Caco-2 (cell line): ENCODE data around the gene NECAB2. TPM values are rescaled to one million over a fixed set of nuclear protein-coding genes. Genes with fewer than 3 reads are reported as not detected.

Experiments
- Bru-seq: library from RNA; stranded (reverse); fragments of 400-500 nt; gene quantifications from one replicate; lab custom pipeline; 2021; lab: Mats Ljungman, UMichigan
- BruChase-seq, 2 experiments: library from RNA; stranded (reverse); fragments of 400-500 nt; gene quantifications; one replicate each; lab custom pipeline; 2021; lab: Mats Ljungman, UMichigan
- BruUV-seq: library from RNA; stranded (reverse); fragments of 400-500 nt; replicated peaks from 2 replicates; lab custom pipeline; 2021; lab: Mats Ljungman, UMichigan
- CTCF ChIA-PET: fragments of 300-600 bp; sonication (Branson Sonifier 250); formaldehyde crosslinking; loops from one replicate; lab custom pipeline; 2022; ENCODE audit warnings: antibody characterized with exemption; lab: Charles Lee
- POLR2A ChIA-PET: fragments of 300-600 bp; sonication (Branson Sonifier 250); formaldehyde crosslinking; loops from one replicate; lab custom pipeline; 2022; ENCODE audit warnings: antibody characterized with exemption; lab: Charles Lee
- DNase-seq, 2 experiments: peaks; one replicate each; pipeline versions ENCODE4 v3.0.0 to v3.0.0-alpha.2; 2020 to 2022
- H3K27me3 ChIP-seq: replicated peaks from 2 replicates; pipeline ENCODE4 v1.6.0; 2011; ENCODE audit warnings: low read length; ENCODE audit not compliant: control insufficient read depth, insufficient read depth
- H3K36me3 ChIP-seq: 2 replicates; pipeline ENCODE4 v1.5.1; 2011; ENCODE audit warnings: low read length; ENCODE audit not compliant: control insufficient read depth, insufficient read depth
- H3K4me1 ChIP-seq: fragments of 250-450 bp; sonication (Bioruptor Pico); 2 replicates; pipeline ENCODE4 v1.5.1; 2020; ENCODE audit warnings: mild to moderate bottlenecking
- H3K4me3 ChIP-seq: 2 replicates; pipeline ENCODE4 v1.5.1; 2011; ENCODE audit warnings: low read depth, mild to moderate bottlenecking, control low read depth, low read length
- H3K9me3 ChIP-seq: fragments of 250-450 bp; sonication (Bioruptor Pico); 2 replicates; pipeline ENCODE4 v1.5.1; 2020; ENCODE audit warnings: mild to moderate bottlenecking, moderate library complexity
- H3K27ac Mint-ChIP-seq: one replicate; pipeline ENCODE4 v1.8.0; 2022; ENCODE audit warnings: mixed read lengths; ENCODE audit not compliant: unreplicated experiment
- H3K27me3 Mint-ChIP-seq: one replicate; pipeline ENCODE4 v1.8.0; 2022; ENCODE audit warnings: mixed read lengths; ENCODE audit not compliant: insufficient read depth, unreplicated experiment
- H3K36me3 Mint-ChIP-seq: one replicate; pipeline ENCODE4 v1.8.0; 2022; ENCODE audit warnings: mild to moderate bottlenecking, mixed read lengths; ENCODE audit not compliant: insufficient read depth, unreplicated experiment
- H3K4me1 Mint-ChIP-seq: one replicate; pipeline ENCODE4 v1.8.0; 2022; ENCODE audit warnings: low read depth, mixed read lengths; ENCODE audit not compliant: unreplicated experiment
- H3K4me3 Mint-ChIP-seq: one replicate; pipeline ENCODE4 v1.8.0; 2022; ENCODE audit warnings: mild to moderate bottlenecking, moderate library complexity, mixed read lengths; ENCODE audit not compliant: unreplicated experiment
- H3K9me3 Mint-ChIP-seq: one replicate; pipeline ENCODE4 v1.8.0; 2022; ENCODE audit warnings: mixed read lengths; ENCODE audit not compliant: unreplicated experiment
- CTCF ChIP-seq, 2 experiments: fragments of 200-600 bp in 1 of 2; IDR thresholded peaks; 1 replicate in 1 of 2; 2 replicates in 1 of 2; pipeline versions ENCODE4 v1.5.1 to v1.8.0; 2011 to 2022; ENCODE audit warnings: antibody characterized with exemption in 1 of 2, control low read depth in 1 of 2, inconsistent platforms in 1 of 2, low read depth in 1 of 2, low read length in 1 of 2, mild to moderate bottlenecking in 1 of 2, moderate library complexity in 1 of 2; ENCODE audit not compliant: insufficient read depth in 1 of 2, severe bottlenecking in 1 of 2, unreplicated experiment in 1 of 2
- intact Hi-C: fragments of 100-400 bp; cut with micrococcal nuclease; formaldehyde crosslinking; loops from one replicate; pipeline ENCODE4 v1.10.0; 2022; ENCODE audit not compliant: unreplicated experiment
- long read RNA-seq: library from polyadenylated mRNA; stranded (forward); transcript quantifications from one replicate; pipeline ENCODE4 v2.0.0, GENCODE V29; 2022
- total RNA-seq: library from RNA; stranded (reverse); gene quantifications from 2 replicates; pipeline ENCODE4 v1.2.3, GENCODE V29; 2022

NECAB2 gene
- 0.68 and 0.79 TPM in 2 replicates for total RNA-seq
- percentile 26 among the genes with signal in this experiment for Bru-seq, nascent RNA
- percentile 26 among the genes with signal in this experiment for BruChase-seq, experiment 1, labeled RNA remaining after a 2-hour chase
- BruChase-seq, experiment 2, labeled RNA remaining after a 6-hour chase: percentile 21 among the genes with signal in this experiment
- long read RNA-seq, partial matches to known transcripts: 0 of 1 reads
- long read RNA-seq, other reads (novel, unspliced or antisense): 1 of 1 reads

DNA sequence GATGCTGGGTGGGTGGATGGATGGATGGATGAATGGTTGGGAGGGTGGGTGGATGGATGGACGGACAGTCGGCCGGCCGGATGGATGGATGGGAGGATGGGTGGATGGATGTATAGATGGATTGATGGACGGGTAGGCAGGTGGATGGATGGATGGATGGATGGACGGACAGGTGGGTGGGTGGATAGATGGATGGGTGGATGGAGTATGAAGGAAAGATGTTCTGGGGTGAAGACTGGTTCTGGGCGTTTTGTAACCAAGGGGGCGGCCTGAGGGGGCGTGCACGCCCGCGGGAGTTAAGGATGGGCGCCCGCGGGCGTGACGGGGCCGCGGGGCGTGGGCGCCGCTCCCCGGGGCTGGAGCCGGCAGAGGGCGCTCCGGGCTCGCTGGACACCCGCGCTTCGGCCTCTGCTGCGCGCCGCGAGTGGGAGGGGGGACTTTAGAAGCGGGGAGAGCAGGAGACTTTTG lies at the start of gene NECAB2:
TSS of gene NECAB2 (plus strand) at position 407 of the 468 bp plus-strand sequence. CDS start 405 bp downstream, outside the sequence.
- DNase-seq: peak in 1 of 2 experiments; percentile 81
- peak; percentile 71 to 76 for TF ChIP-seq CTCF (IDR thresholded peaks at IDR 0.05; ENCODE audit: insufficient read depth in 1 of 2, low read depth in 1 of 2, low read length in 1 of 2, severe bottlenecking in 1 of 2, unreplicated experiment in 1 of 2)
- Histone ChIP-seq H3K9me3 (no peaks in the 10 kb centered on the region), H3K4me3 (peak within 1 kb of the TSS; percentile 41), H3K27me3 (no peaks in the 10 kb centered on the region), H3K4me1 (no peaks in the 10 kb centered on the region), H3K36me3 (no peaks in the 10 kb centered on the region)
- CTCF ChIA-PET: no interaction called here
- no peaks in the 10 kb centered on the region for H3K4me1 Mint-ChIP-seq
- no TSS peak for BruUV-seq
- no peaks in the 10 kb centered on the region for H3K36me3 Mint-ChIP-seq
- peak within 1 kb of the TSS; percentile 83 for H3K4me3 Mint-ChIP-seq
- intact Hi-C loops: loop anchor here (1.0 kb wide), 3 partner anchors 76 to 97 kb away; no protein-coding TSS in a partner anchor
- no peaks in the 10 kb centered on the region for H3K9me3 Mint-ChIP-seq
- H3K27ac Mint-ChIP-seq: peak within 1 kb of the TSS; percentile 30
- POLR2A ChIA-PET: no interaction called here
- H3K27me3 Mint-ChIP-seq: peaks cover 4% of the 10 kb centered on the region

- Mint-ChIP-seq H3K4me3 (no peak overlapping the region), H3K27ac (no peak overlapping the region), H3K27me3 (no peaks in the 10 kb centered on the region), H3K9me3 (peaks cover 21% of the 10 kb centered on the region), H3K36me3 (peaks cover 19% of the 10 kb centered on the region), H3K4me1 (no peaks in the 10 kb centered on the region)
- no peaks in the 10 kb centered on the region for H3K4me1 ChIP-seq
- no peaks in the 10 kb centered on the region for H3K27me3 ChIP-seq
- CTCF ChIA-PET: no interaction called here
- no TSS peak for BruUV-seq
- H3K9me3 ChIP-seq: peaks cover under 1% of the 10 kb centered on the region; the same call in 1 of the 2 replicates
- no peak overlapping the region for H3K4me3 ChIP-seq
- DNase-seq: no peak
- intact Hi-C loops: no loop called here
- no peak for TF ChIP-seq CTCF (IDR thresholded peaks at IDR 0.05; ENCODE audit: insufficient read depth in 1 of 2, low read depth in 1 of 2, low read length in 1 of 2, severe bottlenecking in 1 of 2, unreplicated experiment in 1 of 2)
- H3K36me3 ChIP-seq: peaks cover 10% of the 10 kb centered on the region
- POLR2A ChIA-PET: no interaction called here
These were observed 47.1 kb upstream of the NECAB2 start for GRCh38 chr16:83920894-83921491.

GRCh38 chr16:83923581-83924365 lies 44.3 kb upstream of the NECAB2 start:
- CTCF ChIA-PET: no interaction called here
- intact Hi-C loops: no loop called here
- Histone ChIP-seq H3K4me3 (no peak overlapping the region), H3K36me3 (peaks cover 3% of the 10 kb centered on the region; the same call in 1 of the 2 replicates), H3K9me3 (no peaks in the 10 kb centered on the region), H3K27me3 (no peaks in the 10 kb centered on the region), H3K4me1 (peaks cover 21% of the 10 kb centered on the region)
- BruUV-seq: no TSS peak
- no peak overlapping the region for H3K27ac Mint-ChIP-seq
- DNase-seq: no peak
- TF ChIP-seq CTCF (IDR thresholded peaks at IDR 0.05; ENCODE audit: insufficient read depth in 1 of 2, low read depth in 1 of 2, low read length in 1 of 2, severe bottlenecking in 1 of 2, unreplicated experiment in 1 of 2): no peak
- no peak overlapping the region for H3K4me3 Mint-ChIP-seq
- peaks cover 7% of the 10 kb centered on the region for H3K36me3 Mint-ChIP-seq
- no peaks in the 10 kb centered on the region for H3K27me3 Mint-ChIP-seq
- H3K4me1 Mint-ChIP-seq: peaks cover 18% of the 10 kb centered on the region
- POLR2A ChIA-PET: no interaction called here
- peaks cover 10% of the 10 kb centered on the region for H3K9me3 Mint-ChIP-seq
